Ureter (tissue), 1 donor: Measurements from ENCODE around the gene AMMECR1L. TPM values are rescaled to one million over a fixed set of nuclear protein-coding genes. Genes with fewer than 3 reads are reported as not detected.
"Not testable (repeated sequence)": the region's sequence is repeated elsewhere in the genome, so short reads cannot be mapped to it uniquely, and the experiment has no call there.

ENCODE experiments used
- DNase-seq: peaks from one replicate; pipeline ENCODE4 v3.0.0-alpha.2; 2020; ENCODE audit warnings: low spot score
- total RNA-seq: library from RNA; stranded (reverse); gene quantifications from one replicate; pipeline ENCODE4 v1.2.4, GENCODE V29; 2023
- donor health status: DM: yes; HTN: yes; CAD: no.

AMMECR1L gene
- total RNA-seq, 1 donor from 2014 or later, result 19.2 TPM

DNA sequence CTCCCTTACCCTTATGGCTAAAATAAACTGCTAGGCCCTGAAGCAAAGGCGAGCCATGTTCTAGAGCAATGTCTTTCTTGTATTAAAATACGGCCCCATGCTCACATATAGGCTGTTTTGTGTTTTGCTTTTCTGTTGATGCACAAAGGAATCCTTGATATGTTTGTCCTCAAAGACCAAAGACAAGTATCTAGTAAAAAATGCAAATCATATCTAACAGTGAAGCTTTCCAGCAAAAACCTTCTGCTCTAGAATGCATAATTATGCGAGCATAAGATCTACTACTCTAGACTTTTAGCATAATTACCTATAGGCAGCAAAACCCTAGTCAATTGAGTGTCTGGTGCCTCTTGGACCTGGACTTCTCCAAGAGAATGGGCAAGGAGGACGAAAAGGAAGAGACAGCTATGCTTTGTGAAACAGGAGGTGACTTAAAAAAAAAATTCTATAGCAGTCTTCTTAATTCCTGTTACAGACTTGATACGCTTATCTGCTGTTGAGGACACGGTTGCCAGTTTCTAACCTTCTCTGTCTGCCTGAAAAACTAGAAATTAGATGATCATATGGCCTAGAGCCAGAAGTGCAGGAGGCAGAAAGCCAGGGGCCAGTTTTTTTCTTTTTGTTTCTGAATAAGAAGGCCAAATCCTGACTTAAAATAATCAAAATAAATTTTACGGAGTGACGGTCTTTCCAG, 1.5 kb upstream of the AMMECR1L start:
- DNase-seq, result no peak

DNA sequence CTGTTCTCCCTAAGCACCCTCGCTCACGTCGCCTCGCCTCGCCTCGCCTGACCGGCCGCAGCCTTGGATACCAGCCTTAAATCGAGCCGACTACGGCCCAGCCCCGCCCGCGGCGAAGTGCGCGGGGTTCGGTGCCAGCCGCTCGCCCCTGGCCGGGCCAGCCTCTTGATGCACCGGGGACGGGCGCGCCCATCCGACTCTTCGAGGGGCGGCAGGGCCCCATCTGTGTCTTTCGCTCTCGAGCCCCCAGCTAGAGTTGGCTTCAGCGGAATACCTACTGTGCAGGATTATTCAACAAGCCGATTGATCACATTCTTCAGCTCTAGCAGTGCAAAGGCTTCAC, 808 bp upstream of the AMMECR1L start:
- DNase-seq, result not testable (repeated sequence)

DNA sequence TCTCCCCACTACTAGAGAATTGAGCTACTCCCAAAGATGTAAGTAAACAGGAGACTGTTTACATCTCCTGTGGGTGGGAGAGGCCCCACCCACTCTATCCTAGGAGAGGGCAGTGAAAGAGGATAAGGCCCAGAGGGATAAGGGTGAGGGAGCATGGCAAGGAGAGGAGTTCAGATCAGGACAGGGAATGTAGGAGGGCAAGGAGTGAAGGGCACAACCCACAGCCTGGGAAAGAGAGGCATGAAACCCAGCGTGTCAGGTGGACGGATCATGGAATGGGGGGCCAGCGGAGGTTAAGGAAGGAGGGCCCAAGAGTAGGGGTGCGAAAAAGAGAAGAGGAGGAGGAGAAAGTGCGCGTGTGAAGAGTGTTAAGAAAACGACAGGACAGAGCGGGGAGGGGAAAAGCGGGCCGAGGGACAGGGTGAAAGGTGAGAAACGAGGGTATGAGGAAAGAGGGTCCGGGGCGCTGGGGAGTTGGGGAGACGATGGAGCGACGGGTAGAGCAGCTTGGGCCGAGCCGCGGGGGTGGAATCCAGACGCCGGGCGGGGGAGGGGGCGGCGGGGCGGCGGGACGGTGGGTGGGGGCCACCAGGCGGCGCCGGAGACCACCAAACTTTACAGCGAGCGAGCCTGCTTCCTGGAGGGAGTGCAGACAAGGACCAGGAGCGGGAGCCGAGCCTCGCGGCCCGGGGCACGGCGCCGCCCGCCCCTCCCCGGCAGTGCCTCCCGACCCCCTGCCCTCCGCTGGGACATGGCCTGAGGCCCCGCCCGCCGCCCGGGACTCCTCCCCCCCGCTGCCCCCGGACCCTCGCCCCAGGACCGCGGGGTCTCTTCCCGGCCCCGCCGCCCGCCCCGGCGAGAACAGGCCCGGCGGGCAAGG, 655 bp downstream of the AMMECR1L start:
- peak; percentile 56 for DNase-seq

DNA sequence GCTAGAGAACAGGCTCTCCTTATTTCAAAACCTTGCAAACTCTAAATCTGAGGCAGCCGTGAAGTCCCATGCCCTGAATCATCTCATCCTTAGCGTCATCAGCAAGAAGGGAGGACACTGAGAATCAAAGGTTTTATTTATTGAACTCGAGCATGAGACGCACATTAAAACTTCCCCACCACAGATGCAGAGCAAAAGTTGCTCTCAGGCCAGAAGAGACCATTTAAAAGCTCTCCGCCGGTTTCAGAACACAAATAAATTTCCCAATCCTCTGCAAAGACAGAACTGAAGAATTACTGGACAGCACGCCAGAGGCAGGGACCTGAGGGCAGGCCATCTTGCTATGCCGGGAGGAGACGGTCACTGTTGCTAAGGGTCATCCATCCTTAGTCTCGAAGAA, 1.3 kb downstream of the AMMECR1L start:
- DNase-seq, result no peak

DNA sequence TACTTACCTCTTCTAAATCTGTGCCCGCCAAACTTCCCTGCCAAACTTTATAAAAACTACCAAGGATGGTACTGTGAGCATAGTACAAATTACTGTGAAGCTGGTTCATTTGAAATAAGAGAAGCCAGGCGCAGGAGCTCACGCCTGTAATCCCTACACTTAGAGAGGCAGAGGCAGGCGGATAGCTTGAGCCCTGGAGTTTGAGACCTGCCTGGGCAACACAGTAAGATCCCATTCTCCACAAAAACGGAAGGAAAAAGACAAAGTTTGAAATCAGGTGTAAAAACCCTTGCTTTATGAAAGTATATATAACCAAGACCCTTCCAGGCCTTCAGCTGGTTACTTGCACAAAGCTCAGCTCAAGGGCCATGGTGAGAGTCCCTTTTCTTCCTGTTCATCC, 5.9 kb downstream of the AMMECR1L start:
- DNase-seq, result no peak

DNA sequence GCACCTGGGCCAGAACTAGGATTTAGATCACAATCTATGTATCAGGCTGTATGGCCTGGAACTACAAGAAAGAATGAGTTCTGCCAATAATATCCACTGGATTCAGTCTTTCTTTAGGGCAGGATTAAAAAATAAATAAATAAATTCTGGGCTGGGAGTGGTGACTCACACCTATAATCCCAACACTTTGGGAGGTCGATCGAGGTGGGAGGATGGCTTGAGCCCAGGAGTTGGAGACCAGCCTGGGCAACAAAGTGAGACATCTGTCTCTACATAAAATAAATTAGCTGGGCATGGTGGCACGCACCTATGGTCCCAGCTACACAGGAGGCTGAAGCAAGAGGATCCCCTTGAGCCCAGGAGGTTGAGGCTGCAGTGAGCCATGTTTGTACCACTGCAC, 8.1 kb downstream of the AMMECR1L start:
- no peak for DNase-seq

DNA sequence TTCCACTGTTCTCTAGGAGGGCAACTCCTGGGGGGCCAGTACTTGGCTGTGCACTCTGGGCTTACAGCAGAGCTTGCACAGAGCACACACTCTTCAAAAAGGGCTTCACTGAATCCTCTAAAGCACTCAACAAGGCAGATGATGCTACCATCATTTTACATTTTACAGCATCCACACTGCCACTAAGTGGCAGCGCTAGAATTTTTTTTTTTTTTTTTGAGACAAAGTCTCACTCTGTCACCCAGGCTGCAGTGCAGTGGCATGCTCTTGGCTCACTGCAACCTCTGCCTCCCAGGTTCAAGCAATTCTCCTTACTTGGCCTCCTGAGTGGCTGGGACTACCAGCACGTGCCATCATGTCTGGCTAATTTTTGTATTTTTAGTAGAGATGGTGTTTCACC, 8.6 kb downstream of the AMMECR1L start:
- no peak for DNase-seq

DNA sequence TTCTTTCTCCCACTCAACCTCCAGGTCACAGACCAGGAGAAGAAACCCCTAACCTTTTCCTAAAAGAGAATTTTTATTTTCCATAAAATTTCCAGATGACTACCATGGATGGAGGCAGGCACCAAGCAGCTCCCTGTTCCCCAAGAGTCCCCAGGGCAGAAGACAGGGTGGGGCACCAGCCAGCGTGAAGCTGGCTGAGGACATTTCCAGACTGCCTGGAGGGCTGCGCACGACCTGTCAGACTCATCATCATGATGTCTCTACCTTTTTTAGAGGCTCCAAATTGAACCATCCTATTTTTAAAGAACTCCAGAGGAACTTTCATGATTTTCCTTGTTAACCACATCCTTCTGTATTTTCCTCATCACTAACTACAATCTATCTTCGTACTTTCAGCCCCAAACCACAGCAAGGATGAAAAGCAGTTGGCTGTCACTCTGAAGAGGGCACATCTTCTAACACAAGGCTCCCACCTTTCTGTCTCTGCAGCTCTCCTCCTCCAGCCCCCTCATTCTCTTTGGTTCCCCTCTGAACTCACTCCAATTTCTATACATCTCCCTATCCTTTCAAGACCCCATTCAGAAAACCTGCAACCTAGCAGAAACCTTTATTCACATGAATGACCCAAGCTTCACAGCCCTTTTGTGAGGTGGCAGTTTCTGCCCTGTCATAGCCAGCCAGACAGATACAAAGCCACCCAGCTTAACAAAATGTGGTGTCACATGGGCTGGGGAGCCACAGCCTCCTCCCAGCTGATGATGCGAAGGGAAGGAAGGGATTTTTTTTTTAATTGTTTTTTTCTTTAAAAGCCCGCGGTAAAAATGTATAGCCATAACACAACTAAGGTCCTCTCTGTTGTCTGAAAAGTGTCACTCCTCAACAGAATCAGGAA, 11.1 kb downstream of the AMMECR1L start:
- no peak for DNase-seq

DNA sequence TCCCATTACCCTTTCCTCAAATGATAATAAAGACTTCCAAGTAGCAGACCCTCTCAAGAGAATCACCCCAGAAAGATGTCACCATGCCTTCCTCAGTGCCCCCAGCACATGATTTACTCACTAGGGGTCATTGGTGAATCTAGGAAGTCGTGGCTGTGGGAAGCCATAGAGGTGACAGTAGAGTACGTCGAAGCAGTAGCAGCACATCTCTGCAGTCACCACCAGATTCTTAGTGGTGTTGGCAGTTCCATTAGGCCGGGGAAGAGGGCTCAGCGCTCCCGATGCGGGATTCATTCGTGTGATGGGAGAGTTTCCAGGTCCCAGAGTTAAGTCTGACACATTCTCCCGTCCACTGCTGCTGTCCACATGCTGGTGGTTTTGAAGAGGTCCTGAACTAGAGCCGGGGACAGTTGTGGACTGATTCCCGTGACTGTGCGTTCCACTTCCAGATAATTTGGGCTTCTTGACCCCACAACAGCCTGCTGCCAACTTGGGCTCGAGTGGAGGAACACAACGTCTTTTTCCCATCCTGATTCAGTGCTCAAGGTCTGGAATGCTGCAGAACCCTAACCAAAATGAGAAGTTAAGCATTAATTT, 12.0 kb downstream of the AMMECR1L start:
- no peak for DNase-seq

DNA sequence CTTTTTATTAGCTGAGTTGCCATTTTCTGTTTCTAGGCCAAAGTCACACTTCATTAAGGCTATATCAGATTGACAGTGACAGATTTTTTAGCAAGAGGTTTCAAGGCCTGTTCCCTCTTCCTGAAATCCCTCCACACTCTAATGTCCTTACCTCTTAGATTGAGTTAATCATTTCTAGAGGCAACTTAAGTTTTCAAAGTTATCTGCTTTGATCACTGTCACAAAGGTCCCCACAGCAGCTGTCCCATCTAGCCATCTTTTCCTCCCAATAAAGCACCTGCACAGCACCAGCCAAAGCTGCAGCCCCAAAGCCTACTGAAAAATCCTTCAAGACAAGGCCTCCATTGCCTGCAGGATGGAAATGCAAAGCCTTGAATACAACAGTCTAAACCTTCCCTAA, 13.4 kb downstream of the AMMECR1L start:
- DNase-seq, result no peak

DNA sequence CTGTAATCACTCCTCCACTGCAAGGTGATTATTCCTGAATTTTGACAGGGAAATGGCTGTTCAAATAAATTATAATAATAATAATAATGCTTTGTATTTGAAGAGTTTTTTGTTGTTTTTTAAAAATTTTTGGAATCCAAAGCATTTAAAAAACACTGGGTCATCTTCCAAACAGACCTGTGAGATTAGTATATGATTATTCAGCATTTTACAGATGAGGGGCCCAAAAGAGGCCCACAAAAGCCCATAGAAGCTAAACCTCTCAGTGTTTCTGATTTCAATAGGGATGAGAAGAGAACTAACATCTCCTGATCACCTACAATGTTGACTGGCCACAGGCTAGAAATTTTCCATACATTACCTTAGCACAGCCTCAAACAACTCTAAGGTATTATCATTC, 19.8 kb downstream of the AMMECR1L start:
- no peak for DNase-seq

DNA sequence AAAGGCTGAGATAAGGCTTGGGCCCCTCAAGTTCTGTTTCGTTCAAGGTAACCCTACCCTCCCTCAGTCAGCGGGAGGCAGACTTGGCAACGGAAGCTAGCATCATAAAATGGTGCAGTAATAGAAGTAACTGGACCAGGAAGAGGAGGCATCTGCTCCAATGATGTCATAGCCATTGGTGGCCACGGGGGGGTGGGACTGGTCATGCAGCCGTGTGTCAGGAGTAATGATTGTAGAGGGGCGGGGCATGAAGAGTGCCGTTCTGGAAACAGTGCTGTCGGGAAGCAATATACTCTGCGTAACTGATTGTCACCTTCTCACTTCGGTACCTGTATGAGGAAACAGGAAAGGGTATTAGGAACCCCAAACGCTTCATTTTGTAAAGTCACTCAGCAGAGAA, 20.9 kb downstream of the AMMECR1L start:
- no peak for DNase-seq

DNA sequence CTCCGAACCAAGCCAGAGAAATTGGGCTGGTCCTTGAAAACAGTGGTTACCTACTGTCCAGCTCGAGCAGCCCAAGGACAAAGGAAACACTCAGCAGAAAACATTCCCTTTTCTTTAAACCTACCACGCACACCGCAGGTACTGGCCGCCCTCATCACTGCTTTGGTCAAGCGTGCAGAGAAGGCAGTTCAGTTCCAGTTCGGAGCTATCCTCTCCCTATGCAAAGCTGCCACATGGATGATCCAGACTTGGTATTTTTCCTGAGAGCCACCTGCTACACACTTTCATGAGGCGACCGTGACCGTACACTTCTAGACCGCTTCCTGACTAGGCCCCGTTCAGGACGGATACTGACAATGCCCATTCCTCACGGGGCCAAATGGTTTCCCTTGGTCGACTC, 23.5 kb downstream of the AMMECR1L start:
- DNase-seq, result no peak

DNA sequence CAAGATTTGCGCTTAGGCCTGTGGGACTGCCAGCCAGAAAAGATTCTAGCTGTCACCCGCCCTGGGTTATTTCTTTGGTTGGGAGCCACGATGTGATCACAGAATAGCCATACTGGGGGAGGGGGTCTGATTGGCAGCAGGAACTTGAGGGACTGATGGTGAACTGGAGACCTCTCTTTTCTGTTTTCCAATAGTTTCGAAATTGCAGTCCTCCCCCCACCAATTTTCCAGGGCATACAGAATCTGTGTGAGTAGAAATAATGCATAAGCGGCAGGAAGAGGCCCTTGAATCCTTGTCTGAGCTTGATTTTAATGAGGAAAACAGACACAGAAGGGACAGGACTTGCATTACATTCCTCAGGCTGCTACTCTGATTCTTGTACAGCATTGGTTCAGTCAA, 25.6 kb downstream of the AMMECR1L start:
- DNase-seq, result no peak

DNA sequence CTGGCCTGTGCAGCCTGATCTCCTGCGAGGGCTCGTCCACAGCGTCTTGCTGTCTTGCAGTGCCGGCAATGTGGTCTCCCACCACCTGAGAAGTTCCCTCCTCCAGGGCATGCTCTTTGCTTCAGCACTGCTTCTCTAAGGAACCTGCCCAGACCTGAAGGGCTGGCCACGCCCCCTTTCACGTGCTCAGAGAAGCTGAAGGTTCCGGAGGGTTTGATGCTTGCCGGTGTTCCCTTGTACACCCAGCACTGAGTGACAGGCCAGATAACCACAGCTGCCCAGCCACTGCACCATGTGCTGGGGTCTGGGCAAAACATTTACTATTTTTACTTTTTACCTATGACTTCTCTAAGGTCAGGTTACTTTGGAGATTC, 26.1 kb downstream of the AMMECR1L start:
- DNase-seq, result peak; percentile 83

DNA sequence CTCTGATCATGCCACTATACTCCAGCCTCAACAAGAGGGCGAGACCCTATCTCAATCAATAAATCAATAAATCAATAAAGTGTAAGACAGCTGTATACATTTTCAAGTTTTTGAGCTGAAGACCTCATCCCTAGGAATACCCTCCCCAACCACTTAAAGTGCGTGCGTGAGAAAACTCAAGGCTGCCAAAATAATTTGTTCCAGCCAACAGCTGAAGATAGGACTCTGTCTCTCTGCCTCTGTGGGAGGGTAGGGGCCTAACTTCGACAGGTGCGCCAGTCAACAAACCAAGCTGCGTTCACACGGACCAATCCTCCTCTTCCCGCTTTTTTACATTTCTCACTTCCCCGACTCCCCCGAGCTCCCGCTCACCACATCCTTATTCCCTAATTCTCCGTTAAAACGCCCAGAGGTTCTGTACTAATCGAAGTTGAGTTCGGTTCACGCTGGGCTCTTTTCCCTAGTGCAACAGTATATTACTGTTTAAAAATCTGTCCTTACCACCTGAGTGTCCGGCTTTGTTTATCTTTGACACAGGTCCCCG, 28.4 kb downstream of the AMMECR1L start:
- DNase-seq, result no peak

DNA sequence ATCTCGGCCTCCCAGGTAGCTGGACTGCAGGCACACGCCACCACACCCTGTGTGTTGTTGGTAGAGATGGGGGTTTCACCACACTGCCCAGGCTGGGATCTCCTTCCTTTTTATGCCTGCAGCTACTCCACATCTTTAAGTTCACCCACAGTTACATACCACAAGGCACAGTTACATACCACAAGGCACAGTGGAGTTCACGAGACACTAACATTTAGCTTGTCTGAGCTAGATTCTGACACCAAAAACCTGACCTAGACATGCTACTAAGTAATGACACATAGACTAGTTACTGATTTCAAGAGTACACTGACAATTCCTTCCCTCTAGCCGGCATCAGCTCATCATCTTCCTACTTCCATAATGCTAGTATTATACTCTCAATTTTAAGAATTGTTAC, 32.1 kb downstream of the AMMECR1L start:
- no peak for DNase-seq

DNA sequence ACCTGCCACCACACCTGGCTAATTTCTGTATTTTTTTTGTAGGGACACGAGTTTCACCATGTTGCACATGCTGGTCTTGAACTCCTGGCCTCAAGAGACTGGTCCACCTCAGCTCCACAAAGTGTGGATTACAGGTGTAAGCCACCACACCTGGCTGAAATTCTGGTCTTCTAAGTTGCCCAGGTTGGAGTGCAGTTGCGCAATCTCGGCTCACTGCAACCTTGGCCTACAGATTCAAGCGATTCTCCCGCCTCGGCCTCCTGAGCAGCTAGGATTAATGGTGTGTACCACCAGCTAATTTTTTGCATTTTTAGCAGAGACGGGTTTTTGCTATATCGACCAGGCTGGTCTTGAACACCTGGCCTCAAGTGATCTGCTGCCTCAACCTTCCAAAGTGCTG, 33.4 kb downstream of the AMMECR1L start:
- no peak for DNase-seq

DNA sequence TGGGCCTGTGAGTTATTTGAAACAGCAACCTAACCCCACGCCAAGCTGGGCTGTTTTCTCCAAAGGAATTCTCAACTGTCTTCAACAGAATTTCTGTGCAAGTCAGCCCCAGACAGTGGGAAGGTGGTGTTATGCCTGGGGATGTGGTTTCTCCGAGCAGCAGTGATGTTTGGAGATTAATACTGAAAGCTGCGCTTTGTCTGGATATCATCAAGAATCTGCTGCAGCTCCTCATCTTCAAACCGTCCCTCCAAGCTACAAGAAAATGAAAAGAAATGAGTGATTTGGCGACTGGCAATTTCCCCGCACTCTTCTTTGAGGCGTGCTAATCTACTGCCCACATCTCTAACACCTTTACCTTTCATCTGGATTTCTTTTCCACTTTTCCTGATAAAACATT, 37.8 kb downstream of the AMMECR1L start:
- DNase-seq, result no peak

DNA sequence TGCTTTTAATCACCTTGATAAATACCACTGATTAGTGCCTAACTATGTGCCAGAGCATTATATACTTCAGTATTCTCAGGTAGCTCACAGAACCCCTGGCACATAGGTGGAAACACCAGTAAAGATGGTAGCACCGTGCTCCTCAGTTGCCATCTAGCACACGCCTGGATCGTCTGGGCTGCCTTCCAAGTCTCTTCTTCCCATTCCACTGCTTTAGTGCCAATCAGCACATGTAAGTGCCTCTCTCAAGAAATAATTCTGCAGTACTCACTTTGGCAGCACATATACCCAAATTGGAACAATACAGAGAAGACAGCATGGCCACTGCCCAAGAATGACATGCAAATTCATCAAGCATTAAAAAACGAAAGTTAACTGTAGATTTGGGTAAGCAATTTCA, 40.8 kb downstream of the AMMECR1L start:
- no peak for DNase-seq

DNA sequence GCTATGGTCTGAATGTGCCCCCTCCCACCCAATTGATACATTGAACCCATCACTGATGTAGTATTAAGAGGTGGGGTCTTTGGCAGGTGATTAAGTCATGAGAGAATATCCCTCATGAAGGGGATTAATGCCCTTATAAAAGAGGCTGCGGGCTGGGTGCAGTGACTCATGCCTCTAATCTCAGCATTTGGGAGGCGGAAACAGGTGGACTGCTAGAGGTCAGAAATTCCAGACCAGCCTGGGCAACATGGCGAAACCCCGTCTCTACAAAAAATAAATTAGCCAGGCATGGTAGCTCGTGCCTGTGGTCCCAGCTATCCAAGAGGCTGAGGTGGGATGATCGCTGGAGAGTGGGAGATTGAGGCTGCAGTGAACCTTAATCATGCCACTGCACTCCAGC, 42.1 kb downstream of the AMMECR1L start:
- no peak for DNase-seq
